Nephron (organoid): ENCODE measurements around the gene PUS3.
A peak's percentile ranks its signal among the peaks of the same experiment; 100 is the strongest.

Experiments
- H3K27ac Mint-ChIP-seq, 3 experiments: 2 replicates each; pipeline ENCODE4 v1.8.0; 2020; ENCODE audit warnings: mixed read lengths in 3 of 3, mild to moderate bottlenecking in 2 of 3, moderate library complexity in 1 of 3
- H3K27me3 Mint-ChIP-seq: 2 replicates; pipeline ENCODE4 v1.8.0; 2021; ENCODE audit warnings: low read depth, mild to moderate bottlenecking, moderate library complexity, mixed read lengths
- H3K36me3 Mint-ChIP-seq: 2 replicates; pipeline ENCODE4 v1.8.0; 2020; ENCODE audit warnings: low read depth, mixed read lengths
- H3K4me1 Mint-ChIP-seq: 2 replicates; pipeline ENCODE4 v1.8.0; 2020; ENCODE audit warnings: mixed read lengths
- H3K4me3 Mint-ChIP-seq, 3 experiments: 2 replicates each; pipeline ENCODE4 v1.8.0; 2020; ENCODE audit warnings: mild to moderate bottlenecking in 3 of 3, mixed read lengths in 3 of 3, moderate library complexity in 2 of 3
- H3K9me3 Mint-ChIP-seq: 2 replicates; pipeline ENCODE4 v1.8.0; 2020; ENCODE audit warnings: mixed read lengths
- CTCF ChIP-seq, 3 experiments: fragments of 200-600 bp; sonication (generic); IDR thresholded peaks; one replicate each; pipeline ENCODE4 v1.5.0; 2021; ENCODE audit warnings: antibody characterized with exemption in 3 of 3; ENCODE audit not compliant: unreplicated experiment in 3 of 3

Gene PUS3

GRCh38 chr11:125883375-125883774 is 19.6 kb downstream of the PUS3 start:
- Mint-ChIP-seq H3K4me1 (no peaks in the 10 kb centered on the region), H3K9me3 (peaks cover 3% of the 10 kb centered on the region), H3K27me3 (peaks cover 7% of the 10 kb centered on the region), H3K36me3 (no peaks in the 10 kb centered on the region), H3K4me3 (peak overlapping the region in 1 of 3 experiments; percentile 27), H3K27ac (no peak overlapping the region)
- TF ChIP-seq CTCF (IDR thresholded peaks at IDR 0.05; ENCODE audit: unreplicated experiment in 3 of 3): no peak

GRCh38 chr11:125881291-125881690 is 21.7 kb downstream of the PUS3 start:
- H3K27ac Mint-ChIP-seq: no peak overlapping the region
- peaks cover 10% of the 10 kb centered on the region for H3K27me3 Mint-ChIP-seq
- no peaks in the 10 kb centered on the region for H3K4me1 Mint-ChIP-seq
- no peaks in the 10 kb centered on the region for H3K36me3 Mint-ChIP-seq
- H3K9me3 Mint-ChIP-seq: no peaks in the 10 kb centered on the region
- no peak for TF ChIP-seq CTCF (IDR thresholded peaks at IDR 0.05; ENCODE audit: unreplicated experiment in 3 of 3)
- H3K4me3 Mint-ChIP-seq: no peak overlapping the region

- Mint-ChIP-seq H3K4me3 (peak overlapping the region; percentile 22 to 46 (median 41)), H3K9me3 (peaks cover 2% of the 10 kb centered on the region)
- TF ChIP-seq CTCF (IDR thresholded peaks at IDR 0.05; ENCODE audit: unreplicated experiment in 3 of 3): peak; percentile 72 to 80 (median 79)
Observed at GRCh38 chr11:125874556-125875124, 28.4 kb downstream of the PUS3 start.

GRCh38 chr11:125873881-125874555 is 29.0 kb downstream of the PUS3 start:
- H3K27ac Mint-ChIP-seq: no peak overlapping the region
- H3K9me3 Mint-ChIP-seq: peaks cover 2% of the 10 kb centered on the region
- TF ChIP-seq CTCF (IDR thresholded peaks at IDR 0.05; ENCODE audit: unreplicated experiment in 3 of 3): no peak

More at GRCh38 chr11:125874556-125875124, 28.4 kb downstream of the PUS3 start:
- no peaks in the 10 kb centered on the region for H3K4me1 Mint-ChIP-seq
- H3K27me3 Mint-ChIP-seq: peaks cover 13% of the 10 kb centered on the region
- no peak overlapping the region for H3K27ac Mint-ChIP-seq
- no peaks in the 10 kb centered on the region for H3K36me3 Mint-ChIP-seq

GRCh38 chr11:125872138-125872491 is 30.9 kb downstream of the PUS3 start:
- TF ChIP-seq CTCF (IDR thresholded peaks at IDR 0.05; ENCODE audit: unreplicated experiment in 3 of 3): no peak
- H3K9me3 Mint-ChIP-seq: peaks cover 2% of the 10 kb centered on the region
- no peak overlapping the region for H3K27ac Mint-ChIP-seq

More at GRCh38 chr11:125873881-125874555, 29.0 kb downstream of the PUS3 start:
- H3K4me1 Mint-ChIP-seq: no peaks in the 10 kb centered on the region
- H3K27me3 Mint-ChIP-seq: peaks cover 13% of the 10 kb centered on the region
- peak overlapping the region; percentile 22 to 46 (median 41) for H3K4me3 Mint-ChIP-seq
- no peaks in the 10 kb centered on the region for H3K36me3 Mint-ChIP-seq

More at GRCh38 chr11:125872138-125872491, 30.9 kb downstream of the PUS3 start:
- Mint-ChIP-seq H3K4me1 (no peaks in the 10 kb centered on the region), H3K4me3 (no peak overlapping the region), H3K36me3 (no peaks in the 10 kb centered on the region), H3K27me3 (peaks cover 6% of the 10 kb centered on the region)
